Adrenal gland (tissue), 12 donors: Measurements from ENCODE around the gene RAC3. TPM values are rescaled to one million over a fixed set of nuclear protein-coding genes. Genes with fewer than 3 reads are reported as not detected.

Experiments used
- DNase-seq, 7 donors: peaks; one replicate each; pipeline ENCODE4 v3.0.0-alpha.2; 2019 to 2020
- H3K27ac ChIP-seq, 5 donors: fragments of 200-600 bp; sonication (generic) in 4 of 5; 1 replicate in 3 of 5; 2 replicates in 2 of 5; pipeline versions ENCODE4 v1.5.1 to v1.8.0; 2016 to 2020; ENCODE audit warnings: mild to moderate bottlenecking in 1 of 5
- H3K27me3 ChIP-seq: fragments of 200-600 bp; 2 replicates; pipeline ENCODE4 v1.8.0; 2021
- H3K36me3 ChIP-seq, 2 donors: fragments of 200-600 bp; replicated peaks in 1 of 2; 1 replicate in 1 of 2; 2 replicates in 1 of 2; pipeline versions ENCODE4 v1.5.1 to v1.8.0; 2018 to 2022
- H3K4me1 ChIP-seq, 2 donors: fragments of 200-600 bp; replicated peaks in 1 of 2; 1 replicate in 1 of 2; 2 replicates in 1 of 2; pipeline versions ENCODE4 v1.5.1 to v1.8.0; 2018 to 2021
- H3K4me3 ChIP-seq, 4 donors: fragments of 200-600 bp; sonication (generic) in 3 of 4; one replicate each; pipeline ENCODE4 v1.5.1; 2016 to 2018
- H3K9me3 ChIP-seq, 3 donors: fragments of 200-600 bp; sonication (generic) in 1 of 3; replicated peaks in 1 of 3; 1 replicate in 2 of 3; 2 replicates in 1 of 3; pipeline versions ENCODE4 v1.5.1 to v1.8.0; 2016 to 2021
- POLR2A ChIP-seq, 2 donors: fragments of 450-650 bp; IDR thresholded peaks; one replicate each; pipeline ENCODE4 v1.6.1; 2017; ENCODE audit warnings: antibody characterized with exemption in 2 of 2, mild to moderate bottlenecking in 2 of 2, moderate library complexity in 1 of 2
- WGBS, 4 donors: extraction: QIAGEN DNeasy Blood & Tissue Kit in 2 of 4; methylation state at CpG; one replicate each; pipeline versions ENCODE4 v1.1.5 to v1.1.7; 2013 to 2017; 5-methylcytosine and 5-hydroxymethylcytosine counted together
- intact Hi-C, 2 donors: fragments of 100-400 bp; cut with DNase I; formaldehyde crosslinking; loops; one replicate each; pipeline versions ENCODE4 v1.14.1 to v1.15.0; 2022 to 2023
- polyA plus RNA-seq, 3 donors: library from polyadenylated mRNA; stranded (reverse); fragments of 200-250 nt in 2 of 3; fragments of 350-450 nt in 1 of 3; fragmentation: Illumina TruSeq in 1 of 3; extraction: RNeasy Lipid Tissue Mini Kit (QIAGEN cat#74804) in 1 of 3; gene quantifications; one replicate each; pipeline ENCODE4 v1.2.3, GENCODE V29; 2013 to 2014
- total RNA-seq, 9 donors: library from RNA; depleted of rRNA in 4 of 9; stranded (reverse); fragments of >200 nt in 4 of 9; fragments of 120-200 nt in 1 of 9; fragmentation: NEBNext Ultra II Directional in 1 of 9; extraction: Animal tissue kit (Norgen Biotek cat#: 25700) in 1 of 9; gene quantifications; one replicate each; pipeline versions ENCODE4 v1.1.0 to v1.2.4, GENCODE V29; 2013 to 2023
- TF ChIP-seq, protein P1 (sequence below), 6 experiments: fragments of 450-650 bp in 4 of 6; fragments of 200-600 bp in 2 of 6; sonication (generic) in 1 of 6; IDR thresholded peaks; 1 replicate in 5 of 6; 2 replicates in 1 of 6; pipeline versions ENCODE4 v1.5.1 to v1.8.0; 2016 to 2021; ENCODE audit warnings: antibody characterized with exemption in 6 of 6, mild to moderate bottlenecking in 2 of 6, moderate library complexity in 1 of 6
- donor health status: healthy with polysubstance abuse.
- donor health status: Bipolar disorder and iron deficiency.
- donor health status: DM: yes; HTN: yes; CAD: no.
- donor health status: DM: no; HTN: no; CAD: no.
- donor health status: DM: no; HTN: no; CAD: no.
- donor health status: DM: yes; HTN: yes; CAD: no.

The RAC3 gene
- total and polyA plus RNA-seq, 12 donors, result 1.6 to 13.5 (median 5.1) TPM

DNA sequence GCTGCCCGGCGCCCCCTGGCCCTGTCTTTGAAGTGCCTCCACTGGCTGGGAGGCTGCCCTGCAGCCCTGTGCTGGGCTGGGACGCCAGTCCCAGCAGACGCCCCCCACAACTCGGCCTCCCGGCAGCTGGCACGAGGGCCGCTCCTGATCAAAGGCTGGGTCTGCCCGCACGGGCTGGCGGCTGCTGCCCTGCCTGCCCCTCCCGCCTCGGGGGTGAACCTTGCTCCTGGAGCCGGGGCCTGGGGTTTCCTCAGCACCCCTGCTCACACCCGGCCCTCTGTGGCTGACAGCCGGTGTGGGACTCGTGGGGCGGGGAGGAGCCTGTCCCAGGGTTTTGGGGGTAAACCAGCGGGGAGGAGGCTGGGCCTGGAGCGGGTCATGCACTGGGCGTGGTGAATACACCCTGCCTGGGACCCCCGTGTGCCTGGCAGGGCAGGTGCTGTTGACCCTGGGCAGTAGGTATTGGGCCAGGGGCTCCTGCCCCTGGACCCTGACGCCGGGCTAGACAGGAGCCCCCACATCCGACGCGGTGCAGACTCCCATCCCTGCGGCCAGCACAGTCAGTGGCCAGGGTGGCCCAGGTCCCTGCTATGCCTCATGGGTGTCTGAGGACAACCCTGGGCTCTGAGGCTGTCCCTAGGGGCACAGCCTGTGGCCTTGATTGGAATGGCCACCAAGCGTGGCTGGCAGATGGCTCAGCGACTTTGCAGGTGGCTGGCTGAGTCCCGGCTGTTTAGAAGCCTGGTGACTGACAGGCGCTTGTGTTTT is 30.5 kb upstream of the RAC3 start:
- WGBS, 4 donors, result 81 to 89% (median 86%) methylated on average over 9 to 32 of the region's 32 CpGs
- intact Hi-C loops, result no loop called here

DNA sequence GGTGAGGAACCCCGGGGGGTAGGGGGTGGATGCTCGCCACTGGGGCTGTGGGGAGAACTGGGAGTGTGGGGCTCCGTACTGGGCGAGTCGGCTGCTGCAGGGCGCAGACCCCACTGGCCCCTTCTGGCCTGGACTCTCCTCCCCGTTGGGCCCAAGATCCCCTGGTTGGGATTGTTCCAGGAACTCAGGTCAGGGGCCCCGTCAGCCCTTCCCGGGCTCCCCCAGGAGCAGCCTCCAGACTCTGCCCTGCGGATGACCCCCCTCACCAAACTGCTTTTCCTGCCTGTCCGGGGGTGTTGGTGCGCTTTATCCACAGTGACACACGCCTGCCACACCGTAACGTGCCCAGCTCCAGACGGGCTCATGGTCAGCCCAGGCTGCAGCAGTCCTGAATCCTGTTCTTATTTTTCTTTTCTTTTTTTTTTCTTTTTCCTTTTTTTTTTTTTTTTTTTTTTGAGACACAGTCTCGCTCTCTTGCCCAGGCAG is 29.9 kb upstream of the RAC3 start:
- Histone ChIP-seq H3K4me3 (no peak overlapping the region), H3K36me3 (no peaks in the 10 kb centered on the region), H3K27ac (no peak overlapping the region), H3K27me3 (no peaks in the 10 kb centered on the region), H3K9me3 (no peaks in the 10 kb centered on the region), H3K4me1 (peaks cover 4 to 12% of the 10 kb centered on the region in 2 donors)
- no peak for DNase-seq
- TF ChIP-seq, protein P1, sequence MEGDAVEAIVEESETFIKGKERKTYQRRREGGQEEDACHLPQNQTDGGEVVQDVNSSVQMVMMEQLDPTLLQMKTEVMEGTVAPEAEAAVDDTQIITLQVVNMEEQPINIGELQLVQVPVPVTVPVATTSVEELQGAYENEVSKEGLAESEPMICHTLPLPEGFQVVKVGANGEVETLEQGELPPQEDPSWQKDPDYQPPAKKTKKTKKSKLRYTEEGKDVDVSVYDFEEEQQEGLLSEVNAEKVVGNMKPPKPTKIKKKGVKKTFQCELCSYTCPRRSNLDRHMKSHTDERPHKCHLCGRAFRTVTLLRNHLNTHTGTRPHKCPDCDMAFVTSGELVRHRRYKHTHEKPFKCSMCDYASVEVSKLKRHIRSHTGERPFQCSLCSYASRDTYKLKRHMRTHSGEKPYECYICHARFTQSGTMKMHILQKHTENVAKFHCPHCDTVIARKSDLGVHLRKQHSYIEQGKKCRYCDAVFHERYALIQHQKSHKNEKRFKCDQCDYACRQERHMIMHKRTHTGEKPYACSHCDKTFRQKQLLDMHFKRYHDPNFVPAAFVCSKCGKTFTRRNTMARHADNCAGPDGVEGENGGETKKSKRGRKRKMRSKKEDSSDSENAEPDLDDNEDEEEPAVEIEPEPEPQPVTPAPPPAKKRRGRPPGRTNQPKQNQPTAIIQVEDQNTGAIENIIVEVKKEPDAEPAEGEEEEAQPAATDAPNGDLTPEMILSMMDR (IDR thresholded peaks at IDR 0.05), result no peak
- no peak for TF ChIP-seq POLR2A (IDR thresholded peaks at IDR 0.05)
- 85 to 90% (median 88%) methylated on average over 10 to 17 of the region's 17 CpGs for WGBS, 4 donors
- intact Hi-C loops, result no loop called here

More for the DNA sequence above, 30.5 kb upstream of the RAC3 start:
- Histone ChIP-seq H3K9me3 (no peaks in the 10 kb centered on the region), H3K27me3 (no peaks in the 10 kb centered on the region), H3K27ac (no peak overlapping the region), H3K4me3 (no peak overlapping the region), H3K4me1 (peaks cover 4 to 12% of the 10 kb centered on the region in 2 donors), H3K36me3 (no peaks in the 10 kb centered on the region)
- no peak for DNase-seq
- TF ChIP-seq POLR2A (IDR thresholded peaks at IDR 0.05), result no peak
- TF ChIP-seq, protein P1 (IDR thresholded peaks at IDR 0.05), result no peak

DNA sequence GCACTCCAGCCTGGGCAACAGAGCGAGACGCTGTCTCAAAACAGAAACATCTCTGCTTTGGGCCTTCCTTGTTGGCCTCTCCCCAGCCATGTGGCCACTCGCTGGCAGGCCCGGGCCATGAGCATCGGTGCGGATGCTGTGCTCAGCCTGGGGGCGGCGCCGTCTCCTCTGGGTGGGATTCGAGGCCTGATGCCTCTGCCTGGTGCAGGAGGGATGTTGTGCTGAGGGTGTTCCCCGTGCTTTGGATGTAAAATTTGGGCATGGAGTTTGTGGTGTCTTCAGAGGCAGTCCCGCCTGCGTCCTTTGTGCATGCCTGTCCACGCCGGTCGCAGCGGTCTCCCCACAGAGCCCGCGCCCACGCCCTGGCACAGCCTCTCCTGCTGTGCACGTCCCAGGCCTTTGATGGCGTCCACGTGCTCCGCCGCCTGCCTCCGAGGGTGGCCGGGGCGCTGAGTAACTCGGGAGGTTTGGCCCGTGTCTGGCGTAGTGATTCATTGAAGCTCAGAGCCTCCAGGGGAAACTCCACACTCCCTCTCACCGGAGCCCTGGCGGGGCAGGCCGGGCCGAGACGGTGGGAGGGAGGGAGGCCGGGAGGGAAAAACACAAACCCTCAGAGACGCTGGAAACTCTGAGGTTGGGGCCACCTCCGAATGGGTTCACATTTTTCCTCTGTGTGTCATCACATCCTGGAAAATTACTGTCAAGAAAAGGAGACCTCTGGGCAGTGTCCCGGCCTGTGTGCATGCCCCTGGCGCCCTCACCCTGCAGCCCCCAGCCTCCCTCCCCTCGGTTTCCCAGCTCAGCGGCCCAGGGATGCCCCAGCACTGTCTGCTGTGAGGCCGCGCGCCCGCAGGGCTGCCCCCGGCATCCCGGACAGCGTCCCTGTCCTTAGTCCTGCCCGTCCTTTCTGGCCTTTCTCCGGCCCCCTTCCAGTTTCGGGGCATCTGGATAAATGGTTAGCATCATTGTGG is 27.8 kb upstream of the RAC3 start:
- Histone ChIP-seq H3K27ac (peak overlapping the region in 4 of 5 donors; percentile 37 to 86 (median 60)), H3K9me3 (no peaks in the 10 kb centered on the region), H3K36me3 (no peaks in the 10 kb centered on the region), H3K4me3 (no peak overlapping the region), H3K27me3 (no peaks in the 10 kb centered on the region), H3K4me1 (peaks cover 4 to 12% of the 10 kb centered on the region in 2 donors)
- WGBS, 4 donors, result 52 to 67% (median 57%) methylated on average over 15 to 53 of the region's 53 CpGs
- peak; percentile 61 to 90 (median 88) for DNase-seq
- intact Hi-C loops, result no loop called here
- TF ChIP-seq POLR2A (IDR thresholded peaks at IDR 0.05), result no peak
- TF ChIP-seq, protein P1 (IDR thresholded peaks at IDR 0.05), result no peak
